K562 (cell line): Measurements from ENCODE around the gene RAB12. TPM values are rescaled to one million over a fixed set of nuclear protein-coding genes. Genes with fewer than 3 reads are reported as not detected.

Source experiments
- ARID1B ChIP-seq: fragments of 450-650 bp; IDR thresholded peaks from 2 replicates; pipeline ENCODE4 v1.6.1; 2016; ENCODE audit warnings: antibody characterized with exemption, mild to moderate bottlenecking, inconsistent platforms
- ATF4 ChIP-seq: fragments of 450-650 bp; formaldehyde crosslinking; IDR thresholded peaks from 2 replicates; pipeline ENCODE4 v1.4.0; 2022; ENCODE audit warnings: mild to moderate bottlenecking, moderate library complexity
- CREB3L1 ChIP-seq: fragments of 450-650 bp; IDR thresholded peaks from 2 replicates; pipeline ENCODE4 v1.6.1; 2014; ENCODE audit warnings: low read depth, mild to moderate bottlenecking, moderate library complexity, borderline replicate concordance
- CTCF ChIP-seq, 3 experiments: IDR thresholded peaks in 2 of 3; conservative IDR thresholded peaks in 1 of 3; 2 replicates each; pipeline ENCODE4 v1.5.1; 2011 to 2012; ENCODE audit warnings: low read length in 3 of 3, mild to moderate bottlenecking in 3 of 3, control low read depth in 2 of 3, improper control_type of control experiment in 1 of 3, inconsistent platforms in 1 of 3, low read depth in 1 of 3, mixed read lengths in 1 of 3, moderate library complexity in 1 of 3; ENCODE audit not compliant: insufficient read depth in 2 of 3
- EP400 ChIP-seq: fragments of 450-650 bp; IDR thresholded peaks from 2 replicates; pipeline ENCODE4 v1.6.1; 2017; ENCODE audit warnings: antibody characterized with exemption, mild to moderate bottlenecking, moderate library complexity
- GMEB1 ChIP-seq: fragments of 250-450 bp; sonication (Bioruptor Pico); IDR thresholded peaks from 2 replicates; pipeline ENCODE4 v1.4.0; 2020; ENCODE audit warnings: mild to moderate bottlenecking
- GTF3C2 ChIP-seq: IDR thresholded peaks from 3 replicates; pipeline ENCODE4 v1.6.1; 2011; ENCODE audit warnings: borderline replicate concordance, mild to moderate bottlenecking, moderate library complexity; ENCODE audit not compliant: insufficient read length; ENCODE audit errors: extremely low read depth
- MAZ ChIP-seq, 2 experiments: fragments of 450-650 bp in 1 of 2; sonication (generic) in 1 of 2; formaldehyde crosslinking; IDR thresholded peaks in 1 of 2; conservative IDR thresholded peaks in 1 of 2; 2 replicates each; pipeline versions ENCODE4 v1.4.0 to v1.5.0; 2020; ENCODE audit warnings: mild to moderate bottlenecking in 1 of 2, missing genetic modification reagents in 1 of 2
- MED1 ChIP-seq: sonication (generic); formaldehyde crosslinking; IDR thresholded peaks from 2 replicates; pipeline ENCODE4 v1.8.1; 2023; ENCODE audit warnings: missing genetic modification reagents, borderline replicate concordance
- PURB ChIP-seq: sonication (generic); formaldehyde crosslinking; IDR thresholded peaks from 2 replicates; pipeline ENCODE4 v1.9.0; 2021; ENCODE audit warnings: low read depth, mild to moderate bottlenecking, missing genetic modification reagents
- RBFOX2 ChIP-seq: fragments of 200-400 bp; formaldehyde crosslinking; IDR thresholded peaks from 2 replicates; pipeline ENCODE4 v1.6.1; 2017; ENCODE audit warnings: low read depth, mild to moderate bottlenecking, low read length, moderate library complexity
- SMAD1 ChIP-seq: fragments of 150-350 bp; IDR thresholded peaks from 2 replicates; pipeline ENCODE4 v1.6.1; 2014; ENCODE audit warnings: low read length, low read depth; ENCODE audit not compliant: partially characterized antibody
- THRAP3 ChIP-seq: fragments of 450-650 bp; IDR thresholded peaks from 2 replicates; pipeline ENCODE4 v1.6.1; 2016; ENCODE audit warnings: mild to moderate bottlenecking, inconsistent platforms, borderline replicate concordance
- THRB ChIP-seq: fragments of 450-650 bp; formaldehyde crosslinking; conservative IDR thresholded peaks from 2 replicates; pipeline ENCODE4 v1.4.0; 2022; ENCODE audit warnings: mild to moderate bottlenecking, missing genetic modification characterization
- U2AF1 ChIP-seq: fragments of 200-400 bp; formaldehyde crosslinking; optimal IDR thresholded peaks from 2 replicates; pipeline ENCODE3; 2017; ENCODE audit warnings: mild to moderate bottlenecking, low read depth, low read length, moderate library complexity
- polyA plus RNA-seq, 8 experiments: library from polyadenylated mRNA; depleted of rRNA in 4 of 8; stranded (reverse) in 5 of 8; unstranded in 3 of 8; fragments of >200 nt; fragmentation: Nextera tagmentation in 2 of 8; fragmentation: Illumina TruSeq in 1 of 8; extraction: Ambion mirVana in 2 of 8; extraction: Trizol in 1 of 8; gene quantifications; 2 replicates each; pipeline versions ENCODE4 v1.2.1 to v1.2.3, GENCODE V29; 2011 to 2014; ENCODE audit warnings: inconsistent platforms in 1 of 8, missing spikeins in 1 of 8
- total RNA-seq, 7 experiments: library from RNA; depleted of rRNA in 6 of 7; stranded (reverse); fragments of >200 nt in 6 of 7; fragmentation: Illumina TruSeq in 2 of 7; extraction: Trizol in 2 of 7; gene quantifications; 2 replicates each; pipeline versions ENCODE4 v1.2.1 to v1.2.3, GENCODE V29; 2011 to 2021; ENCODE audit warnings: low replicate concordance in 1 of 7

Gene RAB12
- total and polyA plus RNA-seq, 9 of the 15 experiments (the other 6 are each of a cell fraction or from before 2014, with no cell fraction given) = 0.48 to 21.6 (median 18.8) TPM

- TF ChIP-seq THRB (CRISPR knock-in tag) = no peak
- TF ChIP-seq CREB3L1 = no peak
- no peak for TF ChIP-seq PURB (CRISPR knock-in tag)
- peak in 1 of 3 experiments; percentile 1; a peak in 1 of 6 replicates for TF ChIP-seq CTCF (IDR thresholded peaks at IDR 0.05 in 2 of 3, conservative IDR thresholded peaks at IDR 0.05 in 1 of 3; ENCODE audit: insufficient read depth in 2 of 3, low read depth in 1 of 3, low read length in 3 of 3)
- TF ChIP-seq THRAP3 = no peak
- 0 out of 4 replicates have a peak, but pooled peaks of 1 of the 2 experiments have one; percentile 26 for TF ChIP-seq MAZ (CRISPR knock-in tag; conservative IDR thresholded peaks at IDR 0.05 in 1 of 2, IDR thresholded peaks at IDR 0.05 in 1 of 2)
- no peak for TF ChIP-seq ATF4 (CRISPR knock-in tag)
- TF ChIP-seq SMAD1 = no peak
- TF ChIP-seq GMEB1 = no peak
- TF ChIP-seq U2AF1 = no peak
- no peak for TF ChIP-seq ARID1B
- no peak for TF ChIP-seq GTF3C2
- peak; percentile 67 for TF ChIP-seq RBFOX2
- no peak for TF ChIP-seq MED1 (CRISPR knock-in tag)
- TF ChIP-seq EP400 = no peak
Measured at GRCh38 chr18:8609659-8610458, 622 bp downstream of the RAB12 start (continued).
